ENCODE data around the gene EFNA1.

DNA sequence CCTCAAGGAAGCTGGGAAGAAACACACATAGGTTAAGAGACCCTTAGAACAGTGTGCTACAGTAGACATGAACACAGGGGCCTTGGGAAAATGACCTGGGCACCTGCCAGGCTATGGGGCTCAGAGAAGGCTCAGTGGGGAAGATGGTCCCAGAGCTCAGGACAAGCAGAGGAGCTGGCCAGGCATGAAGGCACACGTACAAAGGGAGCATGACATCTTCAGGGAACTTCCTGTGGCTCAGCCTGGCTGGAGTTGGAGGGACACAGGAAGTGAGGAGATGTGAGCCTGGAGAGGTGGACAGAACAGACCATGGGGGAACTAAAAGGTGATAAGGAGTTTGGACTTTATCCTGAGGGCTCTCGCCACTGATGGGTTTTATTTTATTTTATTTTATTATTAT lies 4.2 kb downstream of the EFNA1 start:
- TF ChIP-seq YY1 (IDR thresholded peaks at IDR 0.05; ENCODE audit: extremely low read depth, insufficient replicate concordance, low read depth, low read length) (no peak), EZH2phosphoT487 (IDR thresholded peaks at IDR 0.05; ENCODE audit: borderline replicate concordance) (no peak), ZFX (IDR thresholded peaks at IDR 0.05) (no peak), EZH2 (IDR thresholded peaks at IDR 0.05) (no peak), POLR2A (IDR thresholded peaks at IDR 0.05; ENCODE audit: borderline replicate concordance, extremely low read depth, insufficient read depth, insufficient read length) (no peak), RAD21 (IDR thresholded peaks at IDR 0.05; ENCODE audit: low read depth) (no peak), FOSL1 (IDR thresholded peaks at IDR 0.05; ENCODE audit: low read depth) (no peak), SP1 (IDR thresholded peaks at IDR 0.05; ENCODE audit: low read depth) (no peak), EGR1 (IDR thresholded peaks at IDR 0.05; ENCODE audit: low read depth) (no peak)
- TF ChIP-seq, protein P1, sequence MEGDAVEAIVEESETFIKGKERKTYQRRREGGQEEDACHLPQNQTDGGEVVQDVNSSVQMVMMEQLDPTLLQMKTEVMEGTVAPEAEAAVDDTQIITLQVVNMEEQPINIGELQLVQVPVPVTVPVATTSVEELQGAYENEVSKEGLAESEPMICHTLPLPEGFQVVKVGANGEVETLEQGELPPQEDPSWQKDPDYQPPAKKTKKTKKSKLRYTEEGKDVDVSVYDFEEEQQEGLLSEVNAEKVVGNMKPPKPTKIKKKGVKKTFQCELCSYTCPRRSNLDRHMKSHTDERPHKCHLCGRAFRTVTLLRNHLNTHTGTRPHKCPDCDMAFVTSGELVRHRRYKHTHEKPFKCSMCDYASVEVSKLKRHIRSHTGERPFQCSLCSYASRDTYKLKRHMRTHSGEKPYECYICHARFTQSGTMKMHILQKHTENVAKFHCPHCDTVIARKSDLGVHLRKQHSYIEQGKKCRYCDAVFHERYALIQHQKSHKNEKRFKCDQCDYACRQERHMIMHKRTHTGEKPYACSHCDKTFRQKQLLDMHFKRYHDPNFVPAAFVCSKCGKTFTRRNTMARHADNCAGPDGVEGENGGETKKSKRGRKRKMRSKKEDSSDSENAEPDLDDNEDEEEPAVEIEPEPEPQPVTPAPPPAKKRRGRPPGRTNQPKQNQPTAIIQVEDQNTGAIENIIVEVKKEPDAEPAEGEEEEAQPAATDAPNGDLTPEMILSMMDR (IDR thresholded peaks at IDR 0.05 in 2 of 3, conservative IDR thresholded peaks at IDR 0.05 in 1 of 3; ENCODE audit: borderline replicate concordance in 1 of 3, insufficient read depth in 1 of 3, low read depth in 2 of 3, low read length in 2 of 3) = no peak
- TF ChIP-seq, protein P2, sequence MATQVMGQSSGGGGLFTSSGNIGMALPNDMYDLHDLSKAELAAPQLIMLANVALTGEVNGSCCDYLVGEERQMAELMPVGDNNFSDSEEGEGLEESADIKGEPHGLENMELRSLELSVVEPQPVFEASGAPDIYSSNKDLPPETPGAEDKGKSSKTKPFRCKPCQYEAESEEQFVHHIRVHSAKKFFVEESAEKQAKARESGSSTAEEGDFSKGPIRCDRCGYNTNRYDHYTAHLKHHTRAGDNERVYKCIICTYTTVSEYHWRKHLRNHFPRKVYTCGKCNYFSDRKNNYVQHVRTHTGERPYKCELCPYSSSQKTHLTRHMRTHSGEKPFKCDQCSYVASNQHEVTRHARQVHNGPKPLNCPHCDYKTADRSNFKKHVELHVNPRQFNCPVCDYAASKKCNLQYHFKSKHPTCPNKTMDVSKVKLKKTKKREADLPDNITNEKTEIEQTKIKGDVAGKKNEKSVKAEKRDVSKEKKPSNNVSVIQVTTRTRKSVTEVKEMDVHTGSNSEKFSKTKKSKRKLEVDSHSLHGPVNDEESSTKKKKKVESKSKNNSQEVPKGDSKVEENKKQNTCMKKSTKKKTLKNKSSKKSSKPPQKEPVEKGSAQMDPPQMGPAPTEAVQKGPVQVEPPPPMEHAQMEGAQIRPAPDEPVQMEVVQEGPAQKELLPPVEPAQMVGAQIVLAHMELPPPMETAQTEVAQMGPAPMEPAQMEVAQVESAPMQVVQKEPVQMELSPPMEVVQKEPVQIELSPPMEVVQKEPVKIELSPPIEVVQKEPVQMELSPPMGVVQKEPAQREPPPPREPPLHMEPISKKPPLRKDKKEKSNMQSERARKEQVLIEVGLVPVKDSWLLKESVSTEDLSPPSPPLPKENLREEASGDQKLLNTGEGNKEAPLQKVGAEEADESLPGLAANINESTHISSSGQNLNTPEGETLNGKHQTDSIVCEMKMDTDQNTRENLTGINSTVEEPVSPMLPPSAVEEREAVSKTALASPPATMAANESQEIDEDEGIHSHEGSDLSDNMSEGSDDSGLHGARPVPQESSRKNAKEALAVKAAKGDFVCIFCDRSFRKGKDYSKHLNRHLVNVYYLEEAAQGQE (IDR thresholded peaks at IDR 0.05; ENCODE audit: low read depth) = no peak
- TF ChIP-seq, protein P3, sequence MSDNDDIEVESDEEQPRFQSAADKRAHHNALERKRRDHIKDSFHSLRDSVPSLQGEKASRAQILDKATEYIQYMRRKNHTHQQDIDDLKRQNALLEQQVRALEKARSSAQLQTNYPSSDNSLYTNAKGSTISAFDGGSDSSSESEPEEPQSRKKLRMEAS (IDR thresholded peaks at IDR 0.05) = no peak

Data from HCT116 (cell line).